ENCODE data around the gene AGFG2. TPM values are rescaled to one million over a fixed set of nuclear protein-coding genes. Genes with fewer than 3 reads are reported as not detected.

The AGFG2 gene
- total RNA-seq (100 to 1,000 TPM in 6 of 9 donors, 10 to 100 TPM in 3; 17.1 to 175 (median 142) TPM), polyA plus RNA-seq (10 to 100 TPM; 14.0 to 61.5 (median 30.9) TPM)
- long read RNA-seq, donor 1, partial matches to known transcripts, result 5 of 5 reads
- long read RNA-seq, donor 1, other reads (novel, unspliced or antisense), result 0 of 5 reads
- long read RNA-seq, donor 2, partial matches to known transcripts, result 0 of 1 reads
- long read RNA-seq, donor 2, other reads (novel, unspliced or antisense), result 0 of 1 reads
- long read RNA-seq, donor 3, result 0 reads
- long read RNA-seq, donor 4, partial matches to known transcripts, result 7 of 11 reads
- long read RNA-seq, donor 4, other reads (novel, unspliced or antisense), result 4 of 11 reads
- long read RNA-seq, donor 5, full-length matches to known transcripts, result 150 of 232 reads
- long read RNA-seq, donor 5, partial matches to known transcripts, result 22 of 232 reads
- long read RNA-seq, donor 5, other reads (novel, unspliced or antisense), result 60 of 232 reads
- long read RNA-seq, donor 6, full-length matches to known transcripts, result 2 of 16 reads
- long read RNA-seq, donor 6, partial matches to known transcripts, result 11 of 16 reads
- long read RNA-seq, donor 6, other reads (novel, unspliced or antisense), result 3 of 16 reads
- long read RNA-seq, donor 7, partial matches to known transcripts, result 6 of 6 reads
- long read RNA-seq, donor 7, other reads (novel, unspliced or antisense), result 0 of 6 reads
- long read RNA-seq, donor 8, full-length matches to known transcripts, result 3 of 13 reads
- long read RNA-seq, donor 8, partial matches to known transcripts, result 10 of 13 reads
- long read RNA-seq, donor 8, other reads (novel, unspliced or antisense), result 0 of 13 reads
- long read RNA-seq, donor 9, result 0 reads
- long read RNA-seq, donor 10, full-length matches to known transcripts, result 3 of 19 reads
- long read RNA-seq, donor 10, partial matches to known transcripts, result 16 of 19 reads
- long read RNA-seq, donor 10, other reads (novel, unspliced or antisense), result 0 of 19 reads

GRCh38 chr7:100538654-100539435 is at the start of gene AGFG2:
Gene AGFG2 (plus strand): TSS chr7:100539203. CDS start chr7:100539347, 144 bp downstream.
- Histone ChIP-seq H3K27ac (peak within 1 kb of the TSS; percentile 41 to 95 (median 54)), H3K4me3 (peak within 1 kb of the TSS; percentile 18 to 96 (median 59)), H3K36me3 (replicated peaks in 1 of 2) (no peaks in the 10 kb centered on the region), H3K4me1 (replicated peaks in 1 of 2) (peaks cover 34 to 44% of the 10 kb centered on the region in 2 donors), H3K27me3 (no peaks in the 10 kb centered on the region), H3K9me3 (replicated peaks in 1 of 3) (no peaks in the 10 kb centered on the region)
- 0 to 1% (median 1%) methylated on average over 14 to 60 of the region's 60 CpGs for WGBS, 4 donors
- peak; percentile 100 for DNase-seq
- TF ChIP-seq POLR2A (IDR thresholded peaks at IDR 0.05) (peak; percentile 81 to 96), CTCF (IDR thresholded peaks at IDR 0.05) (no peak)
- intact Hi-C loops (cut with DNase I), result loop anchor here in 1 of 2 donors (10.0 kb wide), 1 partner anchor 56 kb away; no protein-coding TSS in a partner anchor

GRCh38 chr7:100489824-100490223 is 49.2 kb upstream of the AGFG2 start:
- intact Hi-C loops (cut with DNase I), result no loop called here
- Histone ChIP-seq H3K4me1 (replicated peaks in 1 of 2) (peaks cover 6 to 11% of the 10 kb centered on the region in 2 donors), H3K27me3 (no peaks in the 10 kb centered on the region), H3K9me3 (replicated peaks in 1 of 3) (no peaks in the 10 kb centered on the region), H3K27ac (no peak overlapping the region), H3K36me3 (replicated peaks in 1 of 2) (no peaks in the 10 kb centered on the region), H3K4me3 (no peak overlapping the region)
- TF ChIP-seq CTCF (IDR thresholded peaks at IDR 0.05) (no peak), POLR2A (IDR thresholded peaks at IDR 0.05) (no peak)
- peak in 3 of 7 donors; percentile 32 to 95 (median 46) for DNase-seq
- WGBS, 4 donors, result 49 to 64% (median 61%) methylated on average over 9 of the region's 9 CpGs

GRCh38 chr7:100490483-100491191 is 48.4 kb upstream of the AGFG2 start:
- no peak overlapping the region for H3K4me3 ChIP-seq
- H3K36me3 ChIP-seq (replicated peaks in 1 of 2), result no peaks in the 10 kb centered on the region
- H3K27ac ChIP-seq, result no peak overlapping the region
- no peaks in the 10 kb centered on the region for H3K9me3 ChIP-seq (replicated peaks in 1 of 3)
- TF ChIP-seq POLR2A (IDR thresholded peaks at IDR 0.05) (no peak), CTCF (IDR thresholded peaks at IDR 0.05) (no peak)
- no peaks in the 10 kb centered on the region for H3K27me3 ChIP-seq
- peaks cover 0 to 6% of the 10 kb centered on the region in 2 donors for H3K4me1 ChIP-seq (replicated peaks in 1 of 2)
- WGBS, 4 donors, result 91 to 93% (median 92%) methylated on average over 9 to 25 of the region's 25 CpGs
- no peak for DNase-seq
- intact Hi-C loops (cut with DNase I), result no loop called here

Data from adrenal gland (tissue), 19 donors.